ENCODE results near the gene EMD.
A peak's percentile ranks its signal among the peaks of the same experiment; 100 is the strongest.
"Not testable (repeated sequence)": the region's sequence is repeated elsewhere in the genome, so short reads cannot be mapped to it uniquely, and the experiment has no call there.

EMD gene

DNA sequence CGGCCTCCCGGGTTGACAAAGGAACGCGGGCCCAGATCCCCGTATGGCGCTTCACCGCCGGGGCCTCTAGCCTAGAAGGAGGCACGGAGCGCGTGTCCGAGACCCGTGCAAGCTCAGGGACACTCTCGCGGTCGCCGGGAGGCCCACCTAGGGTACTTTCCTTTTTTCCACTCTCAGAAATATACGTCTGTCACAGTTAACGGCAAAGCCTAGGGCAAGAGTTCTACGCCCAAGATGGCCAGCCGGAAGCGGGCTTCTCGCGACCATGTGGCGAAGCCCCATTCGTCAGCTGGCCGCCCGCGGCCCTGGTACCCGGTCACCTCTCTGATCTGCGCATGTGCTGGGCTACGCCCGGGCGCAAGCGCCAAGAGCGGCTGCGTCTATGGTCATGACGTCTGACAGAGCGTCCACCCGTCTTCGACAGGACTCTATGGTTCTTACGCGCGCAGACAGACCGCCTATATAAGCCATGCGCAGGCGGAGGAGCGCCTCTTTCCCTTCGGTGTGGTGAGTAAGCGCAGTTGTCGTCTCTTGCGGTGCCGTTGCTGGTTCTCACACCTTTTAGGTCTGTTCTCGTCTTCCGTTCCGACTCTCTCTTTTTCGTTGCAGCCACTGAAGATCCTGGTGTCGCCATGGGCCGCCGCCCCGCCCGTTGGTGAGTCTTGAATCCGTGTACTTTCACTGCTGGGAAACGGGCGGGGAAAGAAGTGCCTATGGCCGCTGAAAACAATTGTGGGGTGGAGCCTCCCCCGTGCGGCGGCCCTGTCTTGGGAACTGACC is 19.0 kb downstream of the EMD start, which contains the start of gene RPL10:
Gene RPL10 (plus strand): TSS at position 490 of the 780 bp plus-strand sequence. CDS start 143 bp downstream, at position 633.
- peak; percentile 81 to 92 for DNase-seq

DNA sequence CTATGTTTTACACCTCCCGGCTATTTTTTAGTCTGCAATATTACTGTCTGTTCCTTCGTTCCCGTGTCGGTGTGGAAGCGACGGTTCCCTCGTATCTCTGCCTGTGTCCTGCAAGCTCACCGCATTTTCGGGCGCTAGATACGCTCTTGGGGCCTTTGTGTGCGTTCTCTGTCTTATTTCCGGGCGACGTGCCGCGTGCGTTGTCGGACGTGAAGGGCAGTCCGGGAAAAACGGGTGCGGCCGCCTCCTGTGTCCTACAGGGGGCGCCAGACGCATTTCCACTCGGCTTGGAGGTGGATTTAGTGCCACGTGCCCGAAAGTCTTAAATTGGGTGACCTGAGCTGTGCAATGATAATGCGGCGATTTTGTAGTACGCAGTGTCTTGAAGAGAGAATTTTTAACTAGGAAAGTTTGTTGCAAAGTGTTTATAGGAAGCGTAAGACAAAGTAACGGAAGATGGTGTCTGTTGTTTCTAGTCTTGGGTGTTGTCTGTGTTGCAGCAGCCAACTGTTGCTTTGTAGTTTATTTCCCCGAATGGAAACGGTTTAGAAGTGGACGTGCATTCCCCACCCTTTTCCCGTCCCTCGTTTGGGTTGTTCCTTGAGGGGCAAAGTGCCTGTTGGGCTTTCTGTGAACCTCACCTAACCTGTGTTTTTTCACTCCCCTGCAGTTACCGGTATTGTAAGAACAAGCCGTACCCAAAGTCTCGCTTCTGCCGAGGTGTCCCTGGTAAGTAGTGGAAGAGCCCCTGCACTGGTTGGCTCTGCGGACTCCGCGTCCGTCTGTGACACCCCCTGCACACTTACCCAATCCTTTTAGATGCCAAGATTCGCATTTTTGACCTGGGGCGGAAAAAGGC is 19.8 kb downstream of the EMD start:
- peak; percentile 43 to 48 for DNase-seq

DNA sequence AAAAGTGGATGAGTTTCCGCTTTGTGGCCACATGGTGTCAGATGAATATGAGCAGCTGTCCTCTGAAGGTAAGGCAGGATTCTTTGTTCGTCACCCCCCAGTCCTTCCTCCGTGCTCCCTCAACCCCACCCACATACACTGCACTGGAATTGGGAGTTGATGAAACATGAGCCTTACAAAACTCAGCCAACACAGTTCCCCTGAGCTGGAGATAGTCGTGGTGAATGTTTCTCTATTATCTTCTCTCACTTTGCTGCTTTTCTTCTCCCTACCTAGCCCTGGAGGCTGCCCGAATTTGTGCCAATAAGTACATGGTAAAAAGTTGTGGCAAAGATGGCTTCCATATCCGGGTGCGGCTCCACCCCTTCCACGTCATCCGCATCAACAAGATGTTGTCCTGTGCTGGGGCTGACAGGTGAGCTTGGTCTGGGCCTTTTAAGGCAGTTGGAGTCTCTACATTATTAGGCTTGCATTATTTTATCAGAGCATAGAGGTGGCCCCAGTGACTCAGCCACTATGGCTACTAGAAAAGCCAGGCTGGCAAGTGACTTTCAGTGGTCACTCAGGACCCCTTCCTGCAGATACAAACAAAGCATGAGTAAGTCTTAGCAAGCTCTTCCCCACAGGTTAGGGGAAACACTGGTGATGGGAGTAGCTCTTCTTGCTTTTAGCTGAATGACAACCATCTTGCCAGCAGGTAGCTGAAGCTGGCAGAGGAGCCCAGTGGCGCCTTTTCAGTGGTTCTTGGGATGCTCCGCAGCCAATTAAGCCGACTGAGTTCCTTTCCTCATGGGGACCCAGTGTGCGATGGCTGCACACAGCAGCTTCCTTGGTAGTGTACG is 20.7 kb downstream of the EMD start:
- DNase-seq: no peak

- not testable (repeated sequence) for DNase-seq
These were observed 21.3 kb downstream of the EMD start for GRCh38 chrX:154400369-154400817.

GRCh38 chrX:154401045-154401799 is 22.1 kb downstream of the EMD start:
- no peak for DNase-seq

GRCh38 chrX:154401918-154402621 is 23.0 kb downstream of the EMD start:
- no peak for DNase-seq

GRCh38 chrX:154402622-154403127 is 23.6 kb downstream of the EMD start:
- DNase-seq: no peak

DNA sequence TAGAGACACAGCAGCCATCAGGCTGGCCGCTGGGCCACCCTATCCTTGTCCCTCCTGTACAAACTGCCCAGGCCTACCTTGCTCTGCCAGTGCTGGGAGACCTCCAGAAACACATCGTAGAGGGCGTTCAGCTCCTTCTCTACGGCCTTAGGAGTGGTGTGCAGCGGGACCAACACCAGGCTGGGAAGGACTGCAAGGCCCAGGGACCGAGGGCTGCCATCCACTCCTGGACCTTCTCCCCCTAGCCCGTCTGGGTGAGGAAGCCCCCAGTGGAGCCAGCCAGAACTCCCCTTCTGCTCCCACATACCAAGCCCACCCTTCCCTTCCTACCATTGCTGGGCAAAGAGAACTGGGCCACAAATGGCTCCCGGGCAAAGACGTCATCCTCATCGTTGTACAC is 24.1 kb downstream of the EMD start:
- DNase-seq: no peak

- DNase-seq: no peak
These were observed 24.8 kb downstream of the EMD start for GRCh38 chrX:154403858-154404257.

- DNase-seq: no peak
These were observed 25.6 kb downstream of the EMD start for GRCh38 chrX:154404625-154405192.

DNA sequence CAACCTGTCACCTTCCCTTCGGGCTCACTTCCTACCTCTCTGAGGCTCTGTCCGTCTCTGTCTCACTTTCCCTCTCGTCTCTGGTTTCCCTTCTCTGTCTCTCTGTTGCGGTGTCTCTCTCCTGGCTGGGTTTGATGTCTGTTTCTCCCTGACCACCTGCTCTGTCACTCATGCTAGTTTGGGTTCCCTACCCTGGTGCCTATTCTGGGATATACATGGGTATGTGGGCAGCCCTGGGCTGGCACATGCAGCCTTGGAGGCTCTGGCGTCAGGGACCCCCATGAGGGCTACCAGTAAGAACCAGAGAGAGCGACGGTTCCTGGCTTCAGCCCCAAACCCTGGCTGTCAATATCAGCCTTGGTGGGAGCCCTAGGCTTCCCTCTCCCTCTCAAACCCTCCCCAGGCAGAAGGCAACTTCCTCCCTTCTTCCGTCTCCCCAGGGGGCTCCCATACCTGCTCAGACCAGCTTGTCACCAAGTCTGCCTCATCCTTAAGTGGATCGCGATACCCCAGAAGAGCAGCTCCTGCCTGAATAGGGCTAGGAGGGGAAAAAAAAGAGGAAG is 29.6 kb downstream of the EMD start:
- DNase-seq: no peak

DNA sequence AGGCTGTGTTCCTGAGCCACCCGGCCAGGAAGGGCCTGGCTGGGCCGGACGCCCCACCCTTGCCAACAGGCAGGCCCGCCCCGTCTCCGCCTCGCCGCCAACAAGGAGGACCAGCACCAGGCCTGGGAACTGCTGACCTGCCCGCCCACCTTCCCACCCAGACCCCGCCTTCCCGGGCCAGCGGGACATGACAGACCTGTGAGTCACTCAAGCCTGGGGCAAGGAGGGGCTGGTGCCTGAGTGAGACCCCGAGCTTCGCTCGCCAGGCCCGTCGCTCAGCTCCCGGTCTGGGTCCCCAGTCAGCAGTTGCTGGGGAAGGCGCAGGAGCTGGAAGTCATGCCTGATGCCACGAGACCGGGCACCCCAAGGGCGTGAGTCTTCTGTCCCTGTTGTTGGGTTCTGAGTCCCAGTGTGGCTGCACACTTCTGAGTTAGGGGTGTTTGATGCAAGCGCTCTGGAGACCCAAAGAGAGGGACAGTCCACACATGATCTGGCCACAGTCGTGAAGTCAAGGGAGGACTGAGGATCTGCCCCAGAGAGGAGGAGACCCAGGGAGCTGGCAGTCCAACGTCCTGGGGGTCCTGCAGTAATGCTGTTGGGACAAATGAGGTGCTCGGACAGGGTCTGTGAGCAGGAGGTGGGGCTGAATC is 30.3 kb downstream of the EMD start, which contains the start of gene DNASE1L1:
Gene DNASE1L1 (minus strand): TSS at position 33 of the 650 bp plus-strand sequence. CDS start 3,686 bp downstream, outside the sequence.
- DNase-seq: peak; percentile 47 to 65

DNA sequence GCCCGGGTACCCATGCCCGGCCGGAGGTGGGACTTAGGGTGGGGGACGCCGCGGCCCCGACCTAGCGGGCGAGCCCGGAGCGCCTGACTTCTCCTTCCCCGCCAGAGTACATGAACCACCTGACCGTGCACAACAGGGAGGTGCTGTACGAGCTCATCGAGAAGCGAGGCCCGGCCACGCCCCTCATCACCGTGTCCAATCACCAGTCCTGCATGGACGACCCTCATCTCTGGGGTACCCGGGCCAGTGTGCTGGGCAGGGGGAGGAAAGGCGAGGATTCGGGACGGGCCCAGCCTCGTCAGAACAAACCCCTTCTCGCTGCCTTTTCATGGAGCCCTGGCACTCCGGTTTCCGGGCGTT is 32.9 kb downstream of the EMD start:
- peak; percentile 40 to 44 for DNase-seq

DNA sequence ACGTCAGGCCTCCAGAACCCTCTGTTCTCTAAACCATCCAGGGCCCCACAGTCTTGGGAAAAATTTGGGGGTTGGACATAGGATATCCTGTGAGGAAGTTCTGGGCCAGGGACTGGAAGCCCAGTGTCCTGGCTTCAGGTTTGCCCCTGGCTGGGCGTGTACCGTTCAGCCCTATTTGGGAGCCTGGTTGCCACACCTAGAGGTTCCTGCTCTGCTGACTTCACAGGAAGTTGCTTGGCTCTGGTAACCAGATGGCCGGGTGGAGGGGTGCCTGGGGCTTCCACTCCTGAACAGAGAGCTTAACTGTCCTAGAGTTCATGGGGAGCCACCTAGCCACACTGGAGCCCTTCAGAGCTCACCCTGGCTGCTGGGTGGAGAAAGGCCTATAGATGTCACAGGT is 33.4 kb downstream of the EMD start:
- DNase-seq: peak; percentile 48

DNA sequence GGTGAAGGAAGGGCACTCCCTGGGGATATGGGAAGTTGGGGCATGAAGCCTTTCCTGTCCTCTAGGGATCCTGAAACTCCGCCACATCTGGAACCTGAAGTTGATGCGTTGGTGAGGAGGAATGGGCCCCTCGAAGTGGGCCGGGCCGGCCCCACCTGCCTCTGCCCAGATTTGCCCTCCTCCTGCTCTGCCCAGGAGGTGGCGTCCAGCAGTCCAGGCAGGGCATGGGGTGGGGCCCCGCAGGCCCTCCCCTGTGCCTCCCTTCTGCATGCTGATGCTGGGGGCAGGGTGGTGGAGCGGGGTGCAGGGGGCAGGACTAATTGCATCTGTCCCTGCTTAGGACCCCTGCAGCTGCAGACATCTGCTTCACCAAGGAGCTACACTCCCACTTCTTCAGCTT is 34.0 kb downstream of the EMD start:
- DNase-seq: no peak

DNA sequence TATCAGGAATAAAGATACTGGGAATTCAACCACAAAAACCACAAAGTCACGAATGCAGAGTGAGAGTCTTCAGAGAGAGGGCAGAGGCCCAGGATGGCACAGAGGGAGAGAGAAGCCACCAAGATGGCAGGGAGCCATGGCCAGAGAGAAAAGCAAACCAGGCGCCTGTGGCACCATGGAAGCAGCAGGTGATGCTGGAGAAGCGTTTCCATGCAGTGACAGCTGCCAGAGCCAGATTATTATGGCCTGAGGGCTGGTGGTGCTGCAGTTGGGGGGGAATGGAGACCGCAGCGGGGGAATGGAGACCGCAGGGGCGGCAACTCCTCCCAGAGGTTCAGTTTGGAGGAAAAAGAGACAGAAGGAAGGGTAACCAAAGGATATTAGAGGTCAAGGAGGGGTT is 38.1 kb downstream of the EMD start:
- DNase-seq: no peak

- no peak for DNase-seq
These were observed 40.1 kb downstream of the EMD start for GRCh38 chrX:154419189-154419588.

DNA sequence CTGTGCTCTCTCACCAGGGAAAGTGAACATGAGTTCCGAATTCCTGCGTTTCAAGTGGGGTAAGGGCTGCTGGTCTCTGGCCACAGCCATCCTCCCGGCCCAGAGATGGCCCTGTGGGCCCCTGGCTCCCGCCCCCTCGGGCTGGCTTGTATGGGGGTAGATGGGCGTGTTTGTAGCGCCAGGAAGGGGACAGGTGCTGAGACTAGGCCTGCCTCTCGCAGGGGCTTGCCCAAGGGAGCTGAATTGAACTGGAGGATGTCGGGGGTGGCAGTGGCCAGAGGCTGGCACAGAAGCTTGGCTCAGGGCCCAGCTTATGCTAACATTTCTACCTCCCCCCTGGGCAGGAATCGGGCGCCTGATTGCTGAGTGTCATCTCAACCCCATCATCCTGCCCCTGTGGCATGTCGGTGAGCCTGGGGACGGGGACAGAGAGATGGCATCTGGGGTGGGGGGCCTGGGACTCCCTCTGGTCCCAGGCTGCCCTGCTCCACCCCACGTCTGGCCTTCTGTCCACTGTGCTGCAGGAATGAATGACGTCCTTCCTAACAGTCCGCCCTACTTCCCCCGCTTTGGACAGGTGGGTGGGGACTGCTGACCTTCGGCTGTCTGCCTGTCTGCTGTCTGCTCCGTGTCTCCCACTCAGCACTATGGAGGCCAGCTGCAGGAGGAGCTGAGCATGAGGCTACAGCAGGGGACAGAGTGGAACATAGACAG is 40.8 kb downstream of the EMD start:
- no peak for DNase-seq

- no peak for DNase-seq
These were observed 41.3 kb downstream of the EMD start for GRCh38 chrX:154420402-154420756.
